Cortex of kidney (tissue), 1 donor: ENCODE measurements around the gene NKAIN4.
"Not testable (repeated sequence)": the region's sequence is repeated elsewhere in the genome, so short reads cannot be mapped to it uniquely, and the experiment has no call there.

ENCODE experiments used
- DNase-seq: peaks from one replicate; lab custom pipeline; 2025; lab: John Stamatoyannopoulos, UW

Gene NKAIN4

GRCh38 chr20:63257629-63258028, 3.4 kb upstream of the NKAIN4 start:
- DNase-seq, result no peak

- DNase-seq, result no peak
These were observed 2.7 kb upstream of the NKAIN4 start for GRCh38 chr20:63256954-63257353.

GRCh38 chr20:63255931-63256704, 1.9 kb upstream of the NKAIN4 start:
- DNase-seq, result no peak

GRCh38 chr20:63254606-63255384, 532 bp upstream of the NKAIN4 start:
- no peak for DNase-seq

- DNase-seq, result no peak
These were observed 628 bp downstream of the NKAIN4 start for GRCh38 chr20:63253438-63254231.

- DNase-seq, result no peak
These were observed 1.2 kb downstream of the NKAIN4 start for GRCh38 chr20:63253065-63253437.

- DNase-seq, result no peak
These were observed 2.0 kb downstream of the NKAIN4 start for GRCh38 chr20:63252284-63252711.

- DNase-seq, result not testable (repeated sequence)
These were observed 2.9 kb downstream of the NKAIN4 start for GRCh38 chr20:63251350-63251749.

GRCh38 chr20:63249891-63250290, 4.4 kb downstream of the NKAIN4 start:
- DNase-seq, result no peak

- no peak for DNase-seq
These were observed 5.2 kb downstream of the NKAIN4 start for GRCh38 chr20:63248835-63249591.

- no peak for DNase-seq
These were observed 6.5 kb downstream of the NKAIN4 start for GRCh38 chr20:63247671-63248228.

GRCh38 chr20:63246490-63247288, 7.6 kb downstream of the NKAIN4 start:
- DNase-seq, result no peak

- DNase-seq, result no peak
These were observed 9.8 kb downstream of the NKAIN4 start for GRCh38 chr20:63244468-63244867.

GRCh38 chr20:63243604-63244247, 10.5 kb downstream of the NKAIN4 start:
- no peak for DNase-seq

GRCh38 chr20:63242736-63243135, 11.5 kb downstream of the NKAIN4 start:
- no peak for DNase-seq

GRCh38 chr20:63241272-63241671, 13.0 kb downstream of the NKAIN4 start:
- no peak for DNase-seq

- DNase-seq, result no peak
These were observed 14.3 kb downstream of the NKAIN4 start for GRCh38 chr20:63240004-63240403.

- no peak for DNase-seq
These were observed 14.8 kb downstream of the NKAIN4 start for GRCh38 chr20:63239431-63239830.

GRCh38 chr20:63238514-63239125, 15.6 kb downstream of the NKAIN4 start:
- DNase-seq, result no peak

GRCh38 chr20:63238031-63238430, 16.2 kb downstream of the NKAIN4 start:
- no peak for DNase-seq
